ENCODE measurements around the gene NDE1.

DNA sequence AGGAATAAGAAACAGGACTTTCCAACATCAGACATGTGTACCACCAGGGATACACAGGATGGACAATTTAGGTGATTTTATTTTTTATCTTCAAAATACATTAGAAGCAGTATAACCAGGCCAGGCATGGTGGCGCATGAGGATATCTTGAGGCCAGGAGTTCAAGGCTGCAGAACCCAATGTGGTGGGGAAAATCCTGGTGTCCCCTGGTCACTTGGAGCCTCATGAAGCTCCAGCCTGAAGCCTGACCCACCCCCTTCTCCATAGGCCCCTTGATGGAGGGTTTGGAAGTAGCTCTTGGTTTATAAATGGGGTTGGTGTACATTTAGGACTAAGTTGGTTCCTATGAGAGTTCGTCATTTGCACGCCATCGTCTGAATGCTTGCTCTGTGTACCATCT, 118.2 kb downstream of the NDE1 start:
- TF ChIP-seq CTCF (IDR thresholded peaks at IDR 0.05; ENCODE audit: low read length), result no peak
- TF ChIP-seq EZH2phosphoT487 (IDR thresholded peaks at IDR 0.05; ENCODE audit: low read length), result no peak
